ENCODE measurements around the gene GFRA1.

GFRA1 gene

GRCh38 chr10:116263870-116264655, 8.9 kb downstream of the GFRA1 start:
- no peak for TF ChIP-seq CTCF (IDR thresholded peaks at IDR 0.05; ENCODE audit: low read depth, low read length)
- no peak overlapping the region for H3K4me3 ChIP-seq (ENCODE audit: low read depth, low read length)

- H3K4me3 ChIP-seq (ENCODE audit: low read depth, low read length) = no peak overlapping the region
- no peak for TF ChIP-seq CTCF (IDR thresholded peaks at IDR 0.05; ENCODE audit: low read depth, low read length)
Measured at GRCh38 chr10:116262678-116263077, 10.3 kb downstream of the GFRA1 start.

GRCh38 chr10:116260599-116260998, 12.4 kb downstream of the GFRA1 start:
- no peak for TF ChIP-seq CTCF (IDR thresholded peaks at IDR 0.05; ENCODE audit: low read depth, low read length)

GRCh38 chr10:116259638-116260037, 13.4 kb downstream of the GFRA1 start:
- no peak for TF ChIP-seq CTCF (IDR thresholded peaks at IDR 0.05; ENCODE audit: low read depth, low read length)
- H3K4me3 ChIP-seq (ENCODE audit: low read depth, low read length) = no peak overlapping the region

More at GRCh38 chr10:116260599-116260998, 12.4 kb downstream of the GFRA1 start:
- no peak overlapping the region for H3K4me3 ChIP-seq (ENCODE audit: low read depth, low read length)

- H3K4me3 ChIP-seq (ENCODE audit: low read depth, low read length) = no peak overlapping the region
- no peak for TF ChIP-seq CTCF (IDR thresholded peaks at IDR 0.05; ENCODE audit: low read depth, low read length)
Measured at GRCh38 chr10:116257785-116258184, 15.2 kb downstream of the GFRA1 start.

GRCh38 chr10:116256752-116257259, 16.2 kb downstream of the GFRA1 start:
- no peak overlapping the region for H3K4me3 ChIP-seq (ENCODE audit: low read depth, low read length)
- no peak for TF ChIP-seq CTCF (IDR thresholded peaks at IDR 0.05; ENCODE audit: low read depth, low read length)
